ENCODE results near the gene TNN.

Gene TNN

DNA sequence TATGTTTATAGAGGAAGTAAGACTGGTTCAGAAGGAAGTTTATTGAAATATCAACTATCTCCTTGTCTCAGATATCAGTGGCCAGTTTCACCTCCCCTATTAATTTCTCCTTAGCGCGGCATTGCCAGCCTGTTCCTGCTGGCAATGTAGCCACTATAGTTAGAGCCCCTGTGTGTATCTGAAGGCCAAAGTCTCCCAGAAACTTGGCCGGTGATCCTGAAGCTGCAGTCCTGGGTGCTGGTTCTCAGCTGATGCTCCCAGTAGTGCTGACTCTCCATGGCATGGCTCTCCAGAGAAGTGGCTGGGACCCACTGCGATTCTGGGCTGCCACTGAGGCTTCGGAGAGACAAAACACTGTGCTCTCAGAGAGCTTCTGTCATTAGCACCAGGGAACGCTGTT lies 59.9 kb downstream of the TNN start:
- Histone ChIP-seq H3K4me3 (no peak overlapping the region), H3K27ac (no peak overlapping the region)
- TF ChIP-seq, protein P1, sequence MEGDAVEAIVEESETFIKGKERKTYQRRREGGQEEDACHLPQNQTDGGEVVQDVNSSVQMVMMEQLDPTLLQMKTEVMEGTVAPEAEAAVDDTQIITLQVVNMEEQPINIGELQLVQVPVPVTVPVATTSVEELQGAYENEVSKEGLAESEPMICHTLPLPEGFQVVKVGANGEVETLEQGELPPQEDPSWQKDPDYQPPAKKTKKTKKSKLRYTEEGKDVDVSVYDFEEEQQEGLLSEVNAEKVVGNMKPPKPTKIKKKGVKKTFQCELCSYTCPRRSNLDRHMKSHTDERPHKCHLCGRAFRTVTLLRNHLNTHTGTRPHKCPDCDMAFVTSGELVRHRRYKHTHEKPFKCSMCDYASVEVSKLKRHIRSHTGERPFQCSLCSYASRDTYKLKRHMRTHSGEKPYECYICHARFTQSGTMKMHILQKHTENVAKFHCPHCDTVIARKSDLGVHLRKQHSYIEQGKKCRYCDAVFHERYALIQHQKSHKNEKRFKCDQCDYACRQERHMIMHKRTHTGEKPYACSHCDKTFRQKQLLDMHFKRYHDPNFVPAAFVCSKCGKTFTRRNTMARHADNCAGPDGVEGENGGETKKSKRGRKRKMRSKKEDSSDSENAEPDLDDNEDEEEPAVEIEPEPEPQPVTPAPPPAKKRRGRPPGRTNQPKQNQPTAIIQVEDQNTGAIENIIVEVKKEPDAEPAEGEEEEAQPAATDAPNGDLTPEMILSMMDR (IDR thresholded peaks at IDR 0.05): no peak
- no peak for DNase-seq (ENCODE audit: low spot score)

DNA sequence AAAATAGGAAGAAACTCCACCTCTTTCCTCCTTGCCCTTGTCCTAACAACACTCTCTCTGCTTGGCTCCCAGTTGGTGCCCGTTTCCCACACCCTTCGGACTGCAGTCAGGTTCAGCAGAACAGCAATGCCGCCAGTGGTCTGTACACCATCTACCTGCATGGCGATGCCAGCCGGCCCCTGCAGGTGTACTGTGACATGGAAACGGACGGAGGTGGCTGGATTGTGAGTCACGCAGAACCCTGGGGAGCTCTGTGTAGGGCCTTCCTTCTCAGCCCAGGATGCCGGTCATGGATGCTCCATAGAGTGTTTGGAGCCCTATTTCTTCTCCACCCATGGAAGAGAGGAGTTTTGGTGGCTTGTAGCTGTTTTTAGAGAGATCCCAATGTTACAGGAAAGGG lies 60.9 kb downstream of the TNN start:
- Histone ChIP-seq H3K27ac (no peak overlapping the region), H3K4me3 (no peak overlapping the region)
- no peak for DNase-seq (ENCODE audit: low spot score)
- TF ChIP-seq, protein P1 (IDR thresholded peaks at IDR 0.05): no peak

DNA sequence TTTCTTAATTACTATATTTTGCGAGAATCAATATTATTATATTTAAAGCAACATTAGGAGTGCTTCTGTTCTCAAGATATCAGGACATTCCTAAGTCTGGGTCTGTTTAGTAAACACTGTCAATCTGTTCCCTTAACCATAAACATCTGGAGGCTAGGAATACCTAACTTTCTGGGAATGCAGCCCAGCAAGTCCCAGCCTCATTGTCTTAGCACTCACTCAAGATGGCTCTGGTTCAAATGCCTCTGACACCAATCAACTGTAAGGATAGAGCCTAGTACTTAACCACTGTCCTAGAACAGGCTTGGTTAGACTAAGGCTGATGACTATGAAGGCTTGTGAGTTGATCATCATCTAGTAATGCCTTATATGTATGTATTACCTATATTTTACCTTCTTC lies 61.5 kb downstream of the TNN start:
- Histone ChIP-seq H3K4me3 (no peak overlapping the region), H3K27ac (no peak overlapping the region)
- TF ChIP-seq, protein P1 (IDR thresholded peaks at IDR 0.05): no peak
- DNase-seq (ENCODE audit: low spot score): no peak

DNA sequence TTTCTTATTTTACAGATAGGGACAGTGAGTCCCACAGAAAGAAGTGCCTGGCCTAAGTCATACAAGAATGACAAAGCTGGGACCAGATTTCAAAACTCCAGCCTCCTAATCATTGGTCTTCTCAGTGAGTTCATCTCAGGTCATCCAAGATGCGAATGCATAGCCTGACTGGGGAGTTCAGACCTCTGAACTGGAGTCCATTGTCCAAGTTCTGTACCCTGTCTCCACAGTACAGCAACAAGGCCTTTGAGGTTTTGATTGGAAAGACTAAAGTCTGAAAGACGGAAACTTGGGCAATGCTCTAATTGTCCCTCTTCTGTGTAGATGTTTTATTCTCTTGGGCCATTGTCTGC lies 62.0 kb downstream of the TNN start:
- Histone ChIP-seq H3K4me3 (no peak overlapping the region), H3K27ac (no peak overlapping the region)
- TF ChIP-seq, protein P1 (IDR thresholded peaks at IDR 0.05): no peak
- DNase-seq (ENCODE audit: low spot score): no peak

DNA sequence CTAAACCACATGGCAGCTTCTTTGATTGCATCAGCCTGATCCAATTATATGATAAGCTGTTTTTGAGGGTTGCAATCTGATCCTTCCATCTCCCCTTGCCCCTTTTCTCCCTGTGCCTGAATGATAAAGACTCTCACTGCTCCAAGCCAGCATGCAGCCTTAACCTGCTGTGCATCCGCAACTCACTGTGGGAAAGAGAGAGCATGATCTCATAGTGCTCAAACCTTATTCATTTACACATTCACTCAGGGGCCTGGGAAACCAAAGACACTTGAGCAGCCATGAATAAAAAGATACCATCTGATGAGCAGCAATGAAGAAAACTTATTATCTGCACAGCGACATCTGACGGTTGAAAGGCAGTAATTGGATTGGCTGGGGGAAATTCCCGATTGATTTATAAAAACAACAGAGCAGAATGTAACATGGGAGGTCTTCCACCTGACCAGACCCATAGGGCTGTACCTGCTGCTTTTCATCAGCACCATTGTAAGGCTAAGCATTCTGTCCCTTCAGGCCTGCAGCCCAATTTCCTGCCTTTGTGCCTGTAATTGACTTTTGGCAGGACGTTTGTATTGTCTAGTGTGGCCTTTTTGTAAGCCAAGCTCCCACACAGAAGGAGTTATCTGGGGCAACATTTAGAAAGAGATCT lies 62.5 kb downstream of the TNN start:
- H3K4me3 ChIP-seq: no peak overlapping the region
- H3K27ac ChIP-seq: no peak overlapping the region
- TF ChIP-seq, protein P1 (IDR thresholded peaks at IDR 0.05): no peak
- no peak for DNase-seq (ENCODE audit: low spot score)

DNA sequence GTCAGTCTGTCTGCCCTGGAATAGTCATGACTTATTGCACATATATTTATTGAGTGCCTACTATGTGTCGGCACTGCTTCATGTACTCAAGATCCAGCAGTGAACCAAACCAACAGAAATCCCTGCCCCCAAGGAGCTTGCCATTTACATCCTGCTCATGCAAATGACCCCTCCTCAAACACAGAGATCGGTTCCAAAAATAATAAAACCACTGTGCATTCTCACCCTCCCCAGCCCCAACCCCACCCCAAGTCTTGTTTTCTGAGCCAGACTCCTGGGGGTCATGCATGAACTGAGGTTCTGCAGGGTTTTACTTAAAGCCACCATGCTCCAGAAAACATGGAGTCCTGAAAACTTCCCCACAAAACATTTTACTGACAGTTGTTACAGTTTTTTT lies 63.0 kb downstream of the TNN start:
- TF ChIP-seq, protein P1 (IDR thresholded peaks at IDR 0.05): no peak
- no peak for DNase-seq (ENCODE audit: low spot score)
- Histone ChIP-seq H3K4me3 (no peak overlapping the region), H3K27ac (no peak overlapping the region)

DNA sequence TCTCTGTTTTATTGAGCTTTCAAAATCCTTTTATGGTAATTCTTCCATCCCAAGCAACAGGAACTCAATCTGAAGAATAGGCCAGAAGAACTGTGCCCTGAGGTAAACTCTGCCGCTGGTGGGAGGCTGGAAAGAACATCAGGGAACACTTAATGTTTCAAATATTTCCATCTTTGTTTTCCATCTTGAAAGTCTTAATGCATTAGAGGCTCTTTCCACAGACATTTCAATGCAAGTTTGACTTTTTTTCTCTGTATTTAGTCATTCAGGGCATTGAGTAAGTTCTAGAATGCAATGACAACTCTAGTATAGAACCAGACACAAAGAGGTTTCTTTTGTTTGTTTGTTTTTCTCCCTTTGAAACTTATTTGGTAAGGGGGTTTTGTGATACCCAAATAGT lies 63.5 kb downstream of the TNN start:
- DNase-seq (ENCODE audit: low spot score): no peak
- Histone ChIP-seq H3K27ac (no peak overlapping the region), H3K4me3 (no peak overlapping the region)
- TF ChIP-seq, protein P1 (IDR thresholded peaks at IDR 0.05): no peak
